ENCODE results near the gene UNC93B1.
A peak's percentile ranks its signal among the peaks of the same experiment; 100 is the strongest.

UNC93B1 gene

GRCh38 chr11:68040101-68040956 lies 36.4 kb upstream of the UNC93B1 start:
- no peak for DNase-seq (ENCODE audit: low read depth in 2 of 2)

GRCh38 chr11:68039526-68040086 lies 35.7 kb upstream of the UNC93B1 start:
- DNase-seq (ENCODE audit: low read depth in 2 of 2): no peak

- peak; percentile 44 to 62 for DNase-seq (ENCODE audit: low read depth in 2 of 2)
Measured at GRCh38 chr11:68038718-68039525, 35.0 kb upstream of the UNC93B1 start, which contains the start of gene TCIRG1. Gene TCIRG1, plus strand, starts transcription at chr11:68039025. Its CDS starts 2,247 bp downstream, at chr11:68041272.

GRCh38 chr11:68038226-68038717 lies 34.4 kb upstream of the UNC93B1 start:
- no peak for DNase-seq (ENCODE audit: low read depth in 2 of 2)

GRCh38 chr11:68037411-68038225 lies 33.7 kb upstream of the UNC93B1 start:
- no peak for DNase-seq (ENCODE audit: low read depth in 2 of 2)

- DNase-seq (ENCODE audit: low read depth in 2 of 2): no peak
Measured at GRCh38 chr11:68036717-68037239, 32.9 kb upstream of the UNC93B1 start.

GRCh38 chr11:68036141-68036716 lies 32.3 kb upstream of the UNC93B1 start:
- DNase-seq (ENCODE audit: low read depth in 2 of 2): no peak

- DNase-seq (ENCODE audit: low read depth in 2 of 2): no peak
Measured at GRCh38 chr11:68035266-68035876, 31.5 kb upstream of the UNC93B1 start.

- DNase-seq (ENCODE audit: low read depth in 2 of 2): no peak
Measured at GRCh38 chr11:68033708-68034045, 29.8 kb upstream of the UNC93B1 start.

- DNase-seq (ENCODE audit: low read depth in 2 of 2): no peak
Measured at GRCh38 chr11:68032997-68033707, 29.3 kb upstream of the UNC93B1 start.

- no peak for DNase-seq (ENCODE audit: low read depth in 2 of 2)
Measured at GRCh38 chr11:68032003-68032402, 28.1 kb upstream of the UNC93B1 start.

- DNase-seq (ENCODE audit: low read depth in 2 of 2): no peak
Measured at GRCh38 chr11:68031144-68031464, 27.2 kb upstream of the UNC93B1 start.

GRCh38 chr11:68030318-68031143 lies 26.6 kb upstream of the UNC93B1 start, which contains the start of gene NDUFS8:
Gene NDUFS8, plus strand, starts transcription at chr11:68030681. Its CDS starts 1,471 bp downstream, at chr11:68032152.
- peak; percentile 92 to 94 for DNase-seq (ENCODE audit: low read depth in 2 of 2)

GRCh38 chr11:68028802-68029545 lies 25.1 kb upstream of the UNC93B1 start:
- DNase-seq (ENCODE audit: low read depth in 2 of 2): no peak

- DNase-seq (ENCODE audit: low read depth in 2 of 2): no peak
Measured at GRCh38 chr11:68027667-68028066, 23.8 kb upstream of the UNC93B1 start.

- no peak for DNase-seq (ENCODE audit: low read depth in 2 of 2)
Measured at GRCh38 chr11:68026391-68027105, 22.7 kb upstream of the UNC93B1 start.

- no peak for DNase-seq (ENCODE audit: low read depth in 2 of 2)
Measured at GRCh38 chr11:68025047-68025446, 21.1 kb upstream of the UNC93B1 start.
